GM18498 (cell line): ENCODE measurements around the gene PDGFD.
A peak's percentile ranks its signal among the peaks of the same experiment; 100 is the strongest.

Experiments
- ATAC-seq: cut with Tn5 transposase; IDR thresholded peaks from one replicate; pipeline ENCODE4 v1.9.1; 2021; ENCODE audit warnings: mild to moderate bottlenecking, moderate library complexity; ENCODE audit not compliant: unreplicated experiment

PDGFD gene

GRCh38 chr11:103963648-103964047 is 200.3 kb downstream of the PDGFD start:
- no peak for ATAC-seq

- no peak for ATAC-seq
Observed at GRCh38 chr11:103961010-103961409, 202.9 kb downstream of the PDGFD start.

- no peak for ATAC-seq
Observed at GRCh38 chr11:103960108-103960507, 203.8 kb downstream of the PDGFD start.

- ATAC-seq = peak; percentile 98
Observed at GRCh38 chr11:103959279-103959942, 204.5 kb downstream of the PDGFD start.

- peak; percentile 56 for ATAC-seq
Observed at GRCh38 chr11:103958475-103959215, 205.3 kb downstream of the PDGFD start.

- ATAC-seq = no peak
Observed at GRCh38 chr11:103953797-103954486, 210.0 kb downstream of the PDGFD start.

GRCh38 chr11:103949781-103950180 is 214.2 kb downstream of the PDGFD start:
- no peak for ATAC-seq

- no peak for ATAC-seq
Observed at GRCh38 chr11:103948187-103948763, 215.7 kb downstream of the PDGFD start.

GRCh38 chr11:103947546-103947919 is 216.4 kb downstream of the PDGFD start:
- no peak for ATAC-seq

- ATAC-seq = no peak
Observed at GRCh38 chr11:103946793-103947545, 217.0 kb downstream of the PDGFD start.

- no peak for ATAC-seq
Observed at GRCh38 chr11:103944251-103944940, 219.6 kb downstream of the PDGFD start.

- ATAC-seq = no peak
Observed at GRCh38 chr11:103942646-103943045, 221.3 kb downstream of the PDGFD start.

GRCh38 chr11:103940551-103940950 is 223.4 kb downstream of the PDGFD start:
- ATAC-seq = no peak

GRCh38 chr11:103939694-103940093 is 224.3 kb downstream of the PDGFD start:
- ATAC-seq = peak; percentile 78

GRCh38 chr11:103936059-103936458 is 227.9 kb downstream of the PDGFD start:
- ATAC-seq = no peak

GRCh38 chr11:103935219-103935618 is 228.7 kb downstream of the PDGFD start:
- ATAC-seq = no peak

- ATAC-seq = peak; percentile 94
Observed at GRCh38 chr11:103929170-103929903, 234.6 kb downstream of the PDGFD start.

- ATAC-seq = peak; percentile 11
Observed at GRCh38 chr11:103928802-103929161, 235.2 kb downstream of the PDGFD start.

GRCh38 chr11:103928040-103928801 is 235.7 kb downstream of the PDGFD start:
- no peak for ATAC-seq
